Mesenteric fat pad (tissue), 1 donor: ENCODE data around the gene ZSWIM5. TPM values are rescaled to one million over a fixed set of nuclear protein-coding genes. Genes with fewer than 3 reads are reported as not detected.
"Not testable (repeated sequence)": the region's sequence is repeated elsewhere in the genome, so short reads cannot be mapped to it uniquely, and the experiment has no call there.

Source experiments
- DNase-seq: peaks from one replicate; pipeline ENCODE4 v3.0.0-alpha.2; 2020; ENCODE audit warnings: low spot score
- total RNA-seq: library from RNA; stranded (reverse); fragmentation: NEBNext Ultra II Directional; extraction: Animal tissue kit (Norgen Biotek cat#: 25700); gene quantifications from one replicate; pipeline ENCODE4 v1.2.1, GENCODE V29; 2021
- donor health status: DM: yes; HTN: yes; CAD: no.

Gene ZSWIM5
- total RNA-seq, 1 donor from 2014 or later, result 0.42 TPM

DNA sequence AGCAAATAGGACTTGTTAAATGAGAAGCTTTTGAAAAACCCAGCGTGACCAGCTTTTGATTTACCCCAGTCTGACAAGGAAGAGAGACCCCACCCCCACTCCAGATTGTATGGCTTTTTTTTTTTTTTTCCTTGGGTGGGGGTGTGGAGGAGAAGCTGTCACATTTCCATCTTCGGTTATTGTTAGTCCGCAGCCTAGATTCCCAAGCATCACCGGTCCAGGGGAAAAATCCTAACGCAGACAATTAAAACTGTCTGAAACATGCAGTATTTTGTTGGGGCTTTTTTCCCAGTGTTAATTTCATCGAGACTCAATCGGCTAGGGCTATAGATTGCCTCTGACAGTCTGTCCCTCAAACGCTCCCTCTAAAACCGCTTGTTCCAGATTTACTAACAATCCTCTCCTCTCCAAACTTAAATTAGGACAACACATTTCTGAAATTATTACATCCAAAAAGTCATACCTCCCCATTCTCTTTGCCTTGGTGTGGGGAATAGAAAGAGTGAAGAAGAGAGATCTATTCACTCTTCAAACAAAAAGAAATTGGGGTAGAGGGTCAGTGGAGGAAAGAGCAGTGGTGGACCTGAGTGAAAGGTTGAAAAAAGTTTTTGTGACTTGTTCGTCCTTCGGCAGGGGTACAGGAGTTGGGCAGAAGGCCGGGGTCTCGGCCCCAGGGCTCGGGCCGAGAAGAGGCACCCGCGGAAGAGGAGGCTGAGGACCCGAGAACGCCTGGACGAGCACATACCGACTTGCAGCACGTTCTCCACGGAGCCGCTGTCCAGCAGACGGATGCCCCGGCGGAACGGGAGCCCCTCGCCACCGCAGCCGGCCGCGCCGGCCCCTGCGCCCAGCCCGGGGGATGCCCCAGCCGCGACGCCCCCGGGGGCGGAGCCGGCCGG lies 1.1 kb downstream of the ZSWIM5 start:
- DNase-seq, result no peak

DNA sequence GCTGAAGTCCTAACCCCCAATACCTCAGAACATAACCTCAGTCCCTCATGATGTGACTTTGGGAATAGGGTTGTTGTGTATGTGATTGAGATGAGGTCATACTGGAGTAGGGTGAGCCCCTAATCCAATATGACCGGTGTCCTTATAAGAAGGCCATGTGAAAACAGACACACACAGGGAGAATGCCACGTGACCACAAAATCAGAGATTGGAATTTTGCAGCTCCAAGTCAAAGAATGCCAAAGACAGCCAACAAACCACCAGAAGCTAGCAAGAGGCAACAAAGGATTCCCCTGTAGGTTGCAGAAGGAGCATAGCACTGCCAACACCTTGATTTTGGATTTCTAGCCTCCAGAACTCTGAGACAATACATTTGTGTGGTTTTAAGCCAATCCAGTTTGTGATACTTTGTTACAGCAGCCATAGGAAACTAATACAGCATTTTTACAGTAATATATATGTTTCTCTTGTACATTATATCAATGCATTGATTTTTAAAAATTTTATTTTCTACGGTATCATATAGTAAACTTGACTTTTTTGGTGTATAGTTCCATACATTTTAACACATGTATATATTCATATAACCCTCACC lies 5.4 kb downstream of the ZSWIM5 start:
- no peak for DNase-seq

DNA sequence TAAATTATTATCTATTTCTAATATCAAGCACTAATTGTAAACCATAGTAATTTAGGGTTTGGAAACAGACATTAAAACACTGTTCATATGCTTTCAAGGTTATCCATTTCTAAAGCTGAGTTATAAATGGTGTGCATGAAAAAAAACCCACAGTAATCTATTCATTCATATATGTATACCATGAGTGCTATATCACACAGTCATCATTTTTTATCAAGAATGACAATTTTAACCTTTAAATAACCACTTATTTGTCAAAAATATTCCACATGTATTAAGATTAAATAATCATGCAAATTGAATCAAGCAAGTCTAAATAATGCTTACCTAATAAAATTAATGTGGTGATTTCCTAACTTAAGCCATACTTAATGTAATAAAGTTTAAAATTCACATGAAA lies 6.0 kb downstream of the ZSWIM5 start:
- DNase-seq, result no peak

DNA sequence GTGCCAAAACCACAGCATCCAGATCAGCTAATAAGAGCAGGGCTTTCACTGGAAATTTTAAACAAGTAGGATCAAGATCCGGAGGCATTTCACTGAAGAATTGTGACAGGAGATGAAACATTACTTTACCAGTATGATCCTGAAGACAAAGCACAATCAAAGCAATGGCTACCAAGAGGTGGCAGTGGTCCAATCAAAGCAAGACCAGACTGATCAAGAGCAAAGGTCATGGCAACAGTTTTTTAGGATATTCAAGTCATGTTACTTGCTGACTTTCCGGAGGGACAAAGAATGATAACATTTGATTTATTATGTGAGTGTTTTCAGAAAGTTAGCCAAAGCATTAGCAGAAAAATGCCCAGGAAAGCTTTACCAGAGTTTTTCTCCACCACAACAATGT lies 8.2 kb downstream of the ZSWIM5 start:
- DNase-seq, result no peak

DNA sequence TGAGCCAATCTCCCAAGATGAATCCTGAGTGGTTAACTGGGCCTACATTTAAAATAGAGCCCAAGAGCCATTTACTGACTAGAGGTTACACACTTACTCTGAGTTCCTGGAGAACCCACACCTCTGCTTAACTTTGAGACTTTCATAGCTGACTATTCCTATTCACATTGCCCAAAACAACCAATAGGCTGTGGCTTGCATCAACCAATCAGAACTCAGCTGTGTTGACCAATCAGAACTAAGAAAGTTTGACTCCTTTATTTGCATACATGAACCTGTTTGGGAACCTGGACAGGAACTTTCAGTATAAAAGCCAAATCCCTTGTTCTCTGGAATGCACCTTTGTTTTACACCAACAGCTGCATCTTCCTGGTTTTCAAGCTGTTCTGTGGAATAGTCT lies 9.5 kb downstream of the ZSWIM5 start:
- no peak for DNase-seq

DNA sequence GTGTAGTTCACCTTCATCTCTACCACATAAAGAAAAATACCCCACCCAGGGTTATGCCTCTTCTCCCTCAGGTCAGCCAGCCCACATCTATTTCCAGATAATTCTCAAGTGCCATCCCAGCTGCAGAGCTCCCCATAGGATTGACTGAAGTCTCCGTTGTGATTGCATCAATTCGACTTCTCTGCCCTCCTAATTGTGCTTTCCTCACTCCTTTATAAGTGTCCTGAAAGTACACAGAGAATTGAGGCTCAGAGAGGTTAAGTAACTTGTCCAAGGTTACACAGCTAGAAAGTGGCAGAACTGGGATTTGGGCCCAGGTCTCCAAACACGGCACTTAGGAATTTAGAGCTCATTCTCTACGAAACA lies 15.0 kb downstream of the ZSWIM5 start:
- no peak for DNase-seq

DNA sequence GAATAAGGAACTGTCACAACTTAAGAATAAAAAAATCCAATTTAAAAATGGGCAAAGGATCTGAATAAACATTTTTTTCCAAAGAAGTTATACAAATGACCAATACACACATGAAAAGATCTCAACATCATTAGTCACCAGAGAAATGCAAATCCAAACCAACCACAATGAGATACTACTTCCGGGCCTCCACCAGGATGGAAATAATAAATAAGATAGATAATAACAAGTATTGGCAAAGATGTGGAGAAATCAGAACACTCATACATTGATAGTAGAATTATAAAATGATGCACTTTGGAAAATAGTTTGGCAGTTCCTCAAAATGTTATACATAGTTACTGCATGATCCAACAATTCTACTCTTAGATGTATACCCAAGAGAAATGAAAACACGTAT lies 18.7 kb downstream of the ZSWIM5 start:
- no peak for DNase-seq

DNA sequence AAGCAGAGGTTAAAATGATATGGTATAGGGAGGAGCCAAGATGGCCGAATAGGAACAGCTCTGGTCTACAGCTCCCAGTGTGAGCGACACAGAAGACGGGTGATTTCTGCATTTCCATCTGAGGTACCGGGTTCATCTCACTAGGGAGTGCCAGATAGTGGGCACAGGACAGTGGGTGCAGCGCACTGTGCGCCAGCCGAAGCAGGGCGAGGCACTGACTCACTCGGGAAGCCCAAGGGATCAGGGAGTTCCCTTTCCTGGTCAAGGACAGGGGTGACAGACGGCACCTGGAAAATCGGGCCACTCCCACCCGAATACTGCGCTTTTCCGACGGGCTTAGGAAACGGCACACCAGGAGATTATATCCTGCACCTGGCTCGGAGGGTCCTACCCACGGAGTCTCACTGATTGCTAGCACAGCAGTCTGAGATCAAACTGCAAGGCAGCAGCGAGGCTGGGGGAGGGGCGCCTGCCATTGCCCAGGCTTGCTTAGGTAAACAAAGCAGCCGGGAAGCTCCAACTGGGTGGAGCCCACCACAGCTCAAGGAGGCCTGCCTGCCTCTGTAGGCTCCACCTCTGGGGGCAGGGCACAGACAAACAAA lies 26.4 kb downstream of the ZSWIM5 start:
- DNase-seq, result not testable (repeated sequence)

DNA sequence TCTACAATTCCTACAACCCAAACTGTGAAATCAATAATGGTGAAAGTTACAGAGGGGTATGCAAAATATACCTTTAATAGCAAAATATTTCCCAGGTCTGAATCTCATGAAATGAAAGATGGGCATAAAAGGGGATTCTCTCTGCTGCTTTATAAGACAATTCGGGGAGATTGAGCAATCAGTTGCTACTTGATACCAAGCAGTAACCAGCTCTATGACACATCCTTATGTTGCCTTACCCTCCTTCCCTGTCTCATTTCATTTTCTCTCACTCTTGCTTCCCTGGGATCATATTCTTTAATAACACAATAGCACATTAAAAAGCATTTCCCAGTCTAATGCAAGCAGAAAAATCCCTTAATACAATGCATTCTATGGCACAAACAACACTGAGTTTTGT lies 29.0 kb downstream of the ZSWIM5 start:
- DNase-seq, result no peak

DNA sequence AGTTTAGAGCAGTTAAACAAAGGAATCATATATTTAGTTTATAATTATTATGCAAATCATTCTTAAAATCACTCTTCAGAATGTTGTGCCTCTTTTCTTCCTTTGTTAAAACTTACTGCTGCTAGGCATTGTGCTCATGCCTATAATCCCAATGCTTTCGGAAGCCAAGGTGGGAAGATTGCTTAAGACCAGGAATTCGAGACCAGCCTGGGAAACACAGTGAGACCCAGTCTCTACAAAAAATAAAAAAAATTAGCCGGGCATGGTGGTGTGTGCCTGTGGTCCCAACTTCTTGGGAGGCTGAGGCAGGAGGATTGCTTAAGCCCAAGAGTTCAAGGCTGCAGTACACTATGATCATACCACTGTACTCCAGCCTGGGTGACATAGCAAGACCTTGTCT lies 33.6 kb downstream of the ZSWIM5 start:
- DNase-seq, result no peak

DNA sequence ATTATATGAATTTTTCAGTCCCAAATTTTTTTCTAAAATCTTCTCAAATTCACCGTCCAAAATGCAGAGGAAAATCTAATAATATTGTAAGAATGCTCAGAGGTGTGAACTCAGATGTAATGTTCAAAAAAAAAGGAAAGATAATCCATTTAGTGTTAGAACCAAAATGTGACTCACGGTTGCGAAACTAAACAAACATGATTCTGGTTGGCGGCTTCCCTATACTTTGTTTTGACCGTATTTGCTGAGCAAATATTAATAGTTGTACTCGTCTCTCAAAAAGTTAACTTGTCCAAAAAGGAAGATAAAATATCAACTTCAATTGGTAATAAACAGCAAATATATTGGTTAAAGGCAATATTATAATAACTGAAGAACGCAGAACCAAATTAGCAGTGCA lies 34.4 kb downstream of the ZSWIM5 start:
- no peak for DNase-seq

DNA sequence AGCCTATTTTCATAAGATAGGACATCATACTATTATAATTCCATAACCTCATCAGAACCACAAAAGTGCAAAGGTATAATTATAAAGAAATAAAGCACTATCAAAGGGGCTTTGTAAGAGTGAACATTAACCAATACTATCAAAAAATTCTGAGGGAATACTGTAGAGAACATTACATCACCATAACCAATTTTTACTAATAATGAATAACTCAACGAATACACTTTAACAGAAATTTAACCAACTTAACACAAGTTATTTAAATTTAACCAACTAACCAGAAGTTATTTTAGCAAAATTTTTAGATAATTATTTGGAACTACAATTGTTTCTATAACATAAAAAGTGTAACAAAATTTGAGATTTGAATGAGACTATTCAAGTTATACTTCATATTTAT lies 34.8 kb downstream of the ZSWIM5 start:
- no peak for DNase-seq

DNA sequence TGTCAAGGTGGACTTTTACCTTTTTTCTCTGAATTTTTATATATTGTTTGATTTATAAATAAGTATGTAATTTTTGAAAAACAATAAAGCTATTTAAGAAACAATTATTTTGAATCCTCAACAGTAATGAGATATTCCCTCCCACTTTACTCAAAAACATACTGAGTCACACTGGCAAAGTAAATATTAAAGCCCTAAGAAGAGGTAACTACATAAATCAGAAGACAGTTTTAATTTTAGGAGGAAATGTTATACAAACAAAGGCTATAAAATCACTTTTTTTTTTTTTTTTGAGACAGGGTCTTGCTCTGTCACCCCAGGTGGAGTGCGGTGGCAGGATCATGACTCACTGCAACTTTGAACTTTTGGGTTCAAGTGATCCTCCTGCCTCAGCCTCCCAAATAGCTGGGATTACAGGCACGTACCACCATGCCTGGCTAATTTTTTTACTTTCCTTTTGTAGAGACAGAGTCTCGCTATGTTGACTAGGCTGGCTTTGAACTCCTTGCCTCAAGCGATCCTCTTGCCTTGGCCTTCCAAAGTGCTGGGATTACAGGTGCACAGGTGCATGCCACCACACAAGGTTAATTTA lies 36.2 kb downstream of the ZSWIM5 start:
- no peak for DNase-seq

DNA sequence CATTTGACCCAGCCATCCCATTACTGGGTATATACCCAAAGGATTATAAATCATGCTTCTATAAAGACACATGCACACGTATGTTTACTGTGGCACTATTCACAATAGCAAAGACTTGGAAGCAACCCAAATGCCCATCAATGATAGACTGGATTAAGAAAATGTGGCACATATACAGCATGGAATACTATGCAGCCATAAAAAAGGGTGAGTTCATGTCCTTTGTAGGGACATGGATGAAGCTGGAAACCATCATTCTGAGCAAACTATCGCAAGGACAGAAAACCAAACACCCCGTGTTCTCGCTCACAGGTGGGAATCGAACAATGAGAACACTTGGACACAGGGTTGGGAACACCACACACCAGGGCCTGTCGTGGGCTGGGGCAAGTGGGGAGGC lies 38.5 kb downstream of the ZSWIM5 start:
- not testable (repeated sequence) for DNase-seq

DNA sequence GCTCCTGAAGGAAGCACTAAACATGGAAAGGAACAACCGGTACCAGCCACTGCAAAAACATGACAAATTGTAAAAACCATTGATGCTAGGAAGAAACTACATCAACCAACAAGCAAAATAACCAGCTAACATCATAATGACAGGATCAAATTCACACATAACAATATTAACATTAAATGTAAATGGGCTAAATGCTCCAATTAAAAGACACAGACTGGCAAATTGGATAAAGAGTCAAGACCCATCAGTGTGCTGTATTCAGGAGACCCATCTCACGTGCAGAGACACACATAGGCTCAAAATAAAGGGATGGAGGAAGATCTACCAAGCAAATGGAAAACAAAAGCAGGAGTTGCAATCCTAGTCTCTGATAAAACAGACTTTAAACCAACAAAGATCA lies 42.1 kb downstream of the ZSWIM5 start:
- DNase-seq, result not testable (repeated sequence)

DNA sequence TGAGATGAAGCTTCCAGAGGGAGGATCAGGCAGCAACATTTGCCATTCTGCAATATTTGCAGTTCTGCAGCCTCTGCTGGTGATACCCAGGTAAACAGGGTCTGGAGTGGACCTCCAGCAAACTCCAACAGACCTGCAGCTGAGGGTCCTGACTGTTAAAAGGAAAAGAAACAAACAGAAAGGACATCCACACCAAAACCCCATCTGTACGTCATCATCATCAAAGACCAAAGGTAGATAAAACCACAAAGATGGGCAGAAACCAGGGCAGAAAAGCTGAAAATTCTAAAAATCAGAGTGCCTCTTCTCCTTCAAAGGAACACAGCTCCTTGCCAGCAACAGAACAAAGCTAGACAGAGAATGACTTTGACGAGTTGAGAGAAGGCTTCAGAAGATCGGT lies 43.3 kb downstream of the ZSWIM5 start:
- DNase-seq, result not testable (repeated sequence)

DNA sequence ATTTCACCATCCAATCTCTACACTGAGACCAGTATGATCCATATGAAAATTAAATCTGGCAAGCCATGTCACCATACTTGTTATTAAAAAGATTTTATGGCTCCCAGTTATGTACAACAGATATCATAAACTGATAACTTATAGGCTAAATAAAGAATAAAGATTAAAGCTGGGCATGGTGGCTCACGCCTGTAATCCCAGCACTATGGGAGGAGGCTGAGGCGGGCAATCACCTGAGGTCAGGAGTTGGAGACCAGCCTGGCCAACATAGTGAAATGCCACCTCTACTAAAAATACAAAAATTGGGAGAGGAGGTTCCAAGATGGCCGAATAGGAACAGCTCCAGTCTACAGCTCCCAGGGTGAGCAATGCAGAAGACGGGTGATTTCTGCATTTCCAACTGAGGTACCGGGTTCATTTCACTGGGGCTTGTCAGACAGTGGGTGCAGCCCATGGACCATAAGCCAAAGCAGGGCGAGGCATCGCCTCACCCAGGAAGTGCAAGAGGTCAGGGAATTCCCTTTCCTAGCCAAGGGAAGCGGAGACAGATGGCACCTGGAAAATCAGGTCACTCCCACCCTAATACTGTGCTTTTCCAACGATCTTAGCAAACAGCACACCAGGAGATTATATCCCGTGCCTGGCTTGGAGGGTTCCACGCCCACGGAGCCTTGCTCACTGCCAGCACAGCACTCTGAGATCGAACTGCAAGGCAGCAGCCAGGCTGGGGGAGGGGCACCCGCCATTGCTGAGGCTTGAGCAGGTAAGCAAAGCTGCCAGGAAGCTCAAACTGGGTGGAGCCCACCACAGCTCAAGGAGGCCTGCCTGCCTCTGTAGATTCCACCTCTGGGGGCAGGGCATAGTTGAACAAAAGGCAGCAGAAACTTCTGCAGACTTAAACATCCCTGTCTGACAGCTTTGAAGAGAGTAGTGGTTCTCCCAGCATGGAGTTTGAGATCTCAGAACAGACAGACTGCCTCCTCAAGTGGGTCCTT lies 44.1 kb downstream of the ZSWIM5 start:
- not testable (repeated sequence) for DNase-seq

DNA sequence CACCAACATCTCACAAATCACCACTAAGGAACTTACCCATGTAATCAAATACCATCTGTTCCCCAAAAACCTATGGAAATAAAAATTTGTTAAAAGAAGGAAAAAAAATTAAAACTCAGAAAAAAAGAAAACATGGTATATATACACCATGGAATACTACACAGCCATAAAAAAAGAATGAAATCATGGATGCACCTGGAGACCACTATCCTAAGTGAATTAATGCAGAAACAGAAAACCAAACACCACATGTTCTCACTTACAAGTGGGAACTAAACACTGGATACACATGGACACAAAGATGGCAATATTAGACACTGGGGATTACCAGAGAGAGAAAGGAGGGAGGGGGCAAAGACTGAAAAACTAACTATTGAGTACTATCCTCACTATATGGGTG lies 50.4 kb downstream of the ZSWIM5 start:
- no peak for DNase-seq

DNA sequence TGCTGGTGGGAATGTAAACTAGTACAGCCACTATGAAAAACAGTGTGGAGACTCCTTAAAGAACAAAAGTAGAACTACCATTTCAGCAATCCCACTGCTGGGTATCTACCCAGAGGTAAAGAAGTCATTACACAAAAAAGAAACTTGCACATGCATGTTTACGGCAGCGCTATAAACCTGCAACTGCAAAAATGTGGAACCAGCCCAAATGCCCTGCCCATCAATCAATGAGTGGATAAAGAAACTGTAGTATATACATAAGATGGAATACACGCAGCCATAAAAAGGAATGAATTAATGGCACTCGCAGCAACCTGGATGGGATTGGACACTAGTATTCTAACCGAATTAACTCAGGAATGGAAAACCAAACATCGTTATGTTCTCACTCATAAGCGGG lies 51.0 kb downstream of the ZSWIM5 start:
- DNase-seq, result no peak

DNA sequence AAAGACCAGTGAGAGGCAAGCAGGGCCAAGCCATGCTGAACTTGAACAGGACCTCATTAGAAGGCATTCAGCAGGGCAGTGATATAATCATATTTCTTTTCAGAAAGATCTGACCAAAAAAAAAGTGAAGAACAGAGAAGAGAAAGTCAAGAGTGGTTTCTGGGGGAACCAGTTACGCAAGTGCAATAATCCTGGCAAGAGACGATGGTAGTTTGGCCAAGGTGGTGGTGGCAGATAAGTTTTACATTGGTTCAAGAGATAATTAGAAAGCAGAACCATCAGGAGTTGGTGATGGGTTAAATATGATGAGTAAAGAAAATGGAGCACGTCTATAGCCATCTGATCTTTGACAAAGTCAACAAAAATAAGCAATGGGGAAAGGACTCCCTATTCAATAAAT lies 54.3 kb downstream of the ZSWIM5 start:
- no peak for DNase-seq
